HepG2 (cell line): ENCODE data around the gene CYP2W1. TPM values are rescaled to one million over a fixed set of nuclear protein-coding genes. Genes with fewer than 3 reads are reported as not detected.
A peak's percentile ranks its signal among the peaks of the same experiment; 100 is the strongest.

ENCODE experiments used
- HES4 ChIP-seq: sonication (generic); formaldehyde crosslinking; IDR thresholded peaks from 2 replicates; pipeline ENCODE4 v1.9.0; 2021; ENCODE audit warnings: mild to moderate bottlenecking, missing genetic modification reagents, borderline replicate concordance
- KDM6A ChIP-seq: IDR thresholded peaks from 2 replicates; pipeline ENCODE4 v1.6.1; 2016; ENCODE audit warnings: low read depth
- MXD3 ChIP-seq: IDR thresholded peaks from 2 replicates; pipeline ENCODE4 v1.6.1; 2016; ENCODE audit warnings: mild to moderate bottlenecking, missing biosample characterization, missing genetic modification reagents
- NFE2L1 ChIP-seq: sonication (generic); formaldehyde crosslinking; IDR thresholded peaks from 2 replicates; pipeline ENCODE4 v1.4.0; 2020; ENCODE audit warnings: missing genetic modification reagents, mild to moderate bottlenecking, borderline replicate concordance
- SMAD9 ChIP-seq: sonication (generic); formaldehyde crosslinking; IDR thresholded peaks from 2 replicates; pipeline ENCODE4 v1.5.1; 2020; ENCODE audit warnings: mild to moderate bottlenecking, missing genetic modification reagents
- TFE3 ChIP-seq: IDR thresholded peaks from 2 replicates; pipeline ENCODE4 v1.6.1; 2016
- ZBTB49 ChIP-seq: sonication (generic); formaldehyde crosslinking; IDR thresholded peaks from 2 replicates; pipeline ENCODE4 v1.4.0; 2020; ENCODE audit warnings: missing genetic modification reagents, borderline replicate concordance
- ZFP41 ChIP-seq: sonication (generic); formaldehyde crosslinking; IDR thresholded peaks from 2 replicates; pipeline ENCODE4 v1.4.0; 2020; ENCODE audit warnings: mild to moderate bottlenecking, missing genetic modification reagents, borderline replicate concordance
- polyA plus RNA-seq, 8 experiments: library from polyadenylated mRNA; depleted of rRNA in 3 of 8; stranded (reverse) in 7 of 8; unstranded in 1 of 8; fragments of >200 nt; fragmentation: Illumina TruSeq in 4 of 8; extraction: Trizol in 4 of 8; gene quantifications; 2 replicates each; pipeline versions ENCODE4 v1.2.1 to v1.2.3, GENCODE V29; 2011 to 2016; ENCODE audit warnings: low read depth in 4 of 8, missing spikeins in 1 of 8, mixed read lengths in 1 of 8; ENCODE audit not compliant: insufficient read depth in 1 of 8
- total RNA-seq, 5 experiments: library from RNA; depleted of rRNA; stranded (reverse); fragments of >200 nt; fragmentation: Illumina TruSeq; extraction: Trizol; gene quantifications; 2 replicates each; pipeline ENCODE4 v1.2.3, GENCODE V29; 2016; ENCODE audit warnings: low read depth in 1 of 5

CYP2W1 gene
- total and polyA plus RNA-seq, 2 of the 13 experiments (the other 11 are each of a cell fraction or from before 2014, with no cell fraction given) = 19.5 to 31.7 TPM

GRCh38 chr7:1028775-1029636 is 46.0 kb downstream of the CYP2W1 start (continued):
- TF ChIP-seq SMAD9 = no peak
- TF ChIP-seq KDM6A (CRISPR knock-in tag) = peak; percentile 19; the same call in 1 of the 2 replicates
- 0 out of 2 replicates have a peak, but pooled peaks have one; percentile 18 for TF ChIP-seq TFE3
- TF ChIP-seq HES4 (CRISPR knock-in tag) = no peak
- no peak for TF ChIP-seq ZFP41
- no peak for TF ChIP-seq ZBTB49
- TF ChIP-seq MXD3 = no peak
- TF ChIP-seq NFE2L1 (CRISPR knock-in tag) = no peak
